Colonic mucosa (tissue), 4 donors: Measurements from ENCODE around the gene ERCC2. TPM values are rescaled to one million over a fixed set of nuclear protein-coding genes. Genes with fewer than 3 reads are reported as not detected.

Experiments used
- DNase-seq: peaks from one replicate; pipeline ENCODE4 v3.0.0-alpha.2; 2020
- H3K27ac ChIP-seq: fragments of 200-600 bp; one replicate; pipeline ENCODE4 v1.8.0; 2021
- H3K27me3 ChIP-seq: fragments of 200-600 bp; one replicate; pipeline ENCODE4 v1.8.0; 2021
- H3K36me3 ChIP-seq: fragments of 200-600 bp; one replicate; pipeline ENCODE4 v1.8.0; 2021
- H3K4me1 ChIP-seq: fragments of 200-600 bp; one replicate; pipeline ENCODE4 v1.8.0; 2021; ENCODE audit warnings: mild to moderate bottlenecking
- H3K4me3 ChIP-seq: fragments of 200-600 bp; one replicate; pipeline ENCODE4 v1.8.0; 2021
- H3K9ac ChIP-seq, 2 donors: one replicate each; pipeline ENCODE4 v1.7.0; 2013; ENCODE audit warnings: control low read depth in 2 of 2, low read depth in 2 of 2, low read length in 2 of 2
- H3K9me3 ChIP-seq: fragments of 200-600 bp; one replicate; pipeline ENCODE4 v1.8.0; 2021
- intact Hi-C: fragments of 100-400 bp; cut with DNase I; formaldehyde crosslinking; loops from one replicate; pipeline ENCODE4 v1.14.1; 2022
- total RNA-seq, 2 donors: library from RNA; stranded (reverse); fragmentation: NEBNext Ultra II Directional in 1 of 2; extraction: Animal tissue kit (Norgen Biotek cat#: 25700) in 1 of 2; gene quantifications; one replicate each; pipeline ENCODE4 v1.2.1, GENCODE V29; 2021
- TF ChIP-seq, protein P1 (sequence below): fragments of 200-600 bp; IDR thresholded peaks from one replicate; pipeline ENCODE4 v1.8.0; 2022; ENCODE audit warnings: antibody characterized with exemption, mild to moderate bottlenecking
- donor health status: healthy.
- donor health status: DM: no; HTN: no; CAD: no.
- donor health status: DM: no; HTN: no; CAD: no.

Gene ERCC2
- total RNA-seq, 2 donors from 2014 or later = 12.7 to 17.4 TPM

DNA sequence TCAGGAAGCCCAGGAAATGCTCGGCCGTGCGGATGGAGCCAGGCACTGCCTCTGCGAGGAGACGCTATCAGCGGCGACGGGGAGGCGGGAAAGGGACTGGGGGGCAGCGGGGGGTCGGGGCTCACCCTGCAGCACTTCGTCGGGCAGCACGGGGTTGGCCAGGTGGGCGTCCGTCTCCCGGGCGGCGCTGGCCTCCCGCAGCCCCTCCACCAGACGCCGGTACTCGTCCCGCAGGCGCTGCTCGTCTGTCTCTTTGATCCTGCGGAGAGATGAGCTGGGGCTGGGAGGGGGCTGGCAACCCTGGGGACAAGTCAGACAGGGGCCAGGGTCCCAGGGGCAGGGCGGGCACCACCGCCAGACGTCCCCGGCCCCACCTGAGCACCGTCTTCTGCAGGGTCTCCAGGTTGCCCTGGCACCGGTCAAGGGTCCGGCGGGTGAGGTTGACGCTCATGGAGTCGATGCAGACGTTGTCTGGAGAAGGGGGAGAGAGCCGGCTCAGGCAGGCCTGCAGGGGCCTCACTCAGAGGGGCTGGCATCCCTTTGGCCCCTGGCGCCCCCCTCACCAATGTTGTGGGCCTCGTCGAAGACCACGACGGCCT lies 6.4 kb downstream of the ERCC2 start:
- Histone ChIP-seq H3K9me3 (no peaks in the 10 kb centered on the region), H3K4me3 (no peak overlapping the region), H3K27ac (no peak overlapping the region), H3K9ac (no peak overlapping the region), H3K27me3 (no peaks in the 10 kb centered on the region), H3K4me1 (no peaks in the 10 kb centered on the region), H3K36me3 (no peaks in the 10 kb centered on the region)
- intact Hi-C loops = no loop called here
- no peak for DNase-seq
- TF ChIP-seq, protein P1, sequence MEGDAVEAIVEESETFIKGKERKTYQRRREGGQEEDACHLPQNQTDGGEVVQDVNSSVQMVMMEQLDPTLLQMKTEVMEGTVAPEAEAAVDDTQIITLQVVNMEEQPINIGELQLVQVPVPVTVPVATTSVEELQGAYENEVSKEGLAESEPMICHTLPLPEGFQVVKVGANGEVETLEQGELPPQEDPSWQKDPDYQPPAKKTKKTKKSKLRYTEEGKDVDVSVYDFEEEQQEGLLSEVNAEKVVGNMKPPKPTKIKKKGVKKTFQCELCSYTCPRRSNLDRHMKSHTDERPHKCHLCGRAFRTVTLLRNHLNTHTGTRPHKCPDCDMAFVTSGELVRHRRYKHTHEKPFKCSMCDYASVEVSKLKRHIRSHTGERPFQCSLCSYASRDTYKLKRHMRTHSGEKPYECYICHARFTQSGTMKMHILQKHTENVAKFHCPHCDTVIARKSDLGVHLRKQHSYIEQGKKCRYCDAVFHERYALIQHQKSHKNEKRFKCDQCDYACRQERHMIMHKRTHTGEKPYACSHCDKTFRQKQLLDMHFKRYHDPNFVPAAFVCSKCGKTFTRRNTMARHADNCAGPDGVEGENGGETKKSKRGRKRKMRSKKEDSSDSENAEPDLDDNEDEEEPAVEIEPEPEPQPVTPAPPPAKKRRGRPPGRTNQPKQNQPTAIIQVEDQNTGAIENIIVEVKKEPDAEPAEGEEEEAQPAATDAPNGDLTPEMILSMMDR = no peak

DNA sequence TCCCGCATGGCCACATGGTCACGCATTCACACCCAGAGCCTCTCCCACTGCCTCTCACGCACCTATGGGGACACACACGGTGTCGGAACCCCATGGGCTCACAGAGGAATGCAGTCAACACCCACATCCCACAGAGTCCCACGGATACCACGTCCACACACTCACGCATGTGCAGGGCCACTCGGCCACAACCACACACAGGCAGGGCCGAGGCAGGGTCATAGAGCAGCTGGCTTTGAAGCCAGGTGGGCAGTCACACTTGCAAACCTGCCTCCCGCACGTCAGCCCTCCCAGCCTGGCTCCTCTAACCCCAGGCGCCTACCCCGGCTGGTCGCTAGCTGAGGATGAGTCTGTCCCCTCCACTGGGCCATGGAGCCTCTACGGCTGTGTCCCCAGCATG lies 8.1 kb downstream of the ERCC2 start:
- H3K4me1 ChIP-seq = no peaks in the 10 kb centered on the region
- H3K36me3 ChIP-seq = no peaks in the 10 kb centered on the region
- H3K27ac ChIP-seq = no peak overlapping the region
- intact Hi-C loops = no loop called here
- no peak overlapping the region for H3K4me3 ChIP-seq
- no peaks in the 10 kb centered on the region for H3K27me3 ChIP-seq
- TF ChIP-seq, protein P1 = no peak
- DNase-seq = no peak
- no peaks in the 10 kb centered on the region for H3K9me3 ChIP-seq
- H3K9ac ChIP-seq = no peak overlapping the region

DNA sequence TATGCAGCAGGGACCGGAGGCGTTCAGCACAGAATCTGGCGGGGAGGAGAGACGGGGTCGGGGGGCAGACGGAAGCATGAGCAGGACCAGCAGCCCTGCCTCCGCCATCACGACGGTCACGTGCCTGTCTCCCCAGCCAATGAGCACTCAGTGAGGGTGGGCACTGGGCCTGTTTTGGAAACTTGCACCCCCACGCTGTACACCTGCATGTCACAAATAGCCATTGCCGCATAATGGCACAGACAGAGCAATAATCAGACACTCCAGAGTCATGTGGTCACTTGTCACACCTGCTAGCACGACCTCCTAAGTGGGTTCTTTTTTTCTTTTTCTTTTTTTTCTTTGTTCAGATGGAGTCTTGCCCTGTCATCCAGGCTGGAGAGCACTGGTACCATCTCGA lies 8.8 kb downstream of the ERCC2 start:
- H3K4me3 ChIP-seq = no peak overlapping the region
- TF ChIP-seq, protein P1 = no peak
- no peaks in the 10 kb centered on the region for H3K4me1 ChIP-seq
- H3K27me3 ChIP-seq = no peaks in the 10 kb centered on the region
- H3K9me3 ChIP-seq = no peaks in the 10 kb centered on the region
- no peak for DNase-seq
- no peak overlapping the region for H3K9ac ChIP-seq
- no peak overlapping the region for H3K27ac ChIP-seq
- H3K36me3 ChIP-seq = no peaks in the 10 kb centered on the region
- intact Hi-C loops = no loop called here

DNA sequence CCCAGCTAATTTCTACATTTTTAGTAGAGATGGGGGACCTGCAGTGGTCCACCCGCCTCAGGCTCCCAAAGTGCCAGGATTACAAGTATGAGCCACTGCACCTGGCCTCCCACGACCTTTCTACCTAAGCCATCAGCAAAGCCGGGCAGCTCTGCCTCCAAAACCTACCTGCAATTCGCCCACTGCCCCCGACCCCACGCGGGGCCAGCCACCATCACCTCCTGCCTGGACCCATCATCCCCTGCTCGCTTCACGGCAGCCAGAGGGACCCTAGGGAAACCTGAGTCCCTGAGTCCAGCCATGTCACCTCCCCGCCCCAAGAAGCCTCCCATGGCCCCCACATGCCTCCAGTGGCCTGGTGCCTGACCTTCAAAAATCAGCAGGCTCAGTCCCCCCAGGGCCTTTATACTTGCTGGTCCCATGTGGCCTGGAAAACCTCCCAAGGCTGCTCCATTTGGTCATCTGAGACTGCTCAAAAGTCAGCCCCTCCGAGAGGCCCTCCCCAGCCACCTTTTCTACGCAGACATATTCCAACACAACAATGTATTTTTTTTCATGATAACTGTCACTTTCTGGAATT lies 12.1 kb downstream of the ERCC2 start:
- no peak overlapping the region for H3K9ac ChIP-seq
- H3K27ac ChIP-seq = no peak overlapping the region
- no peaks in the 10 kb centered on the region for H3K9me3 ChIP-seq
- H3K36me3 ChIP-seq = no peaks in the 10 kb centered on the region
- no peaks in the 10 kb centered on the region for H3K27me3 ChIP-seq
- TF ChIP-seq, protein P1 = no peak
- DNase-seq = no peak
- H3K4me3 ChIP-seq = no peak overlapping the region
- H3K4me1 ChIP-seq = no peaks in the 10 kb centered on the region
- intact Hi-C loops = no loop called here

DNA sequence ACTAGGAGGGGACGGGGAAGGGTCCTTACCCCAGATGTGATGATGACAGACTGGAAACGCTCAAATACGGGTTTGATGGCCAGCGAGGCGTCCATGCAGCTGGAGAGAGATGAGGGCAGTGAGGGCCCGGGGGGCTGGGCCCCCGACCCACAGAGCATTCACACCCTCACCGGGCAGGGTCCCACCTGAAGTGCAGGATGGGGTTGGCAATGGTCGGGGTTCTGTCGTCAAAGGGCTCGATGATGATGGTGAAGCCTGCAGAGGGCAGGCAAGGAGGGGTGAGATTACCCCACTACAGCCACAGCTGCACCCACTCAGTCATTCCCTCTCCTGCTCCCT lies 13.0 kb downstream of the ERCC2 start:
- Histone ChIP-seq H3K4me1 (no peaks in the 10 kb centered on the region), H3K36me3 (no peaks in the 10 kb centered on the region), H3K9me3 (no peaks in the 10 kb centered on the region), H3K4me3 (no peak overlapping the region), H3K27me3 (no peaks in the 10 kb centered on the region), H3K27ac (no peak overlapping the region), H3K9ac (peak overlapping the region in 1 of 2 donors; percentile 27)
- DNase-seq = no peak
- TF ChIP-seq, protein P1 = no peak
- intact Hi-C loops = no loop called here
